BLaER1 treated with 17β-estradiol and CSF1 and Interleukin-3, amounts not matched to agents 10 nM and 100 nM (cell line): ENCODE data around the gene PRUNE2.

Source experiments
- H3K27ac ChIP-seq, 11 experiments: shearing (Covaris generic); formaldehyde crosslinking; 2 replicates each; pipeline ENCODE4 v1.8.1; 2022
- H3K27me3 ChIP-seq, 11 experiments: shearing (Covaris generic); formaldehyde crosslinking; 2 replicates each; pipeline ENCODE4 v1.8.1; 2022
- H3K36me3 ChIP-seq, 11 experiments: shearing (Covaris generic); formaldehyde crosslinking; 2 replicates each; pipeline ENCODE4 v1.8.1; 2022
- H3K4me1 ChIP-seq, 10 experiments: shearing (Covaris generic); formaldehyde crosslinking; 2 replicates each; pipeline ENCODE4 v1.8.1; 2022
- H3K4me2 ChIP-seq, 11 experiments: shearing (Covaris generic); formaldehyde crosslinking; 2 replicates each; pipeline ENCODE4 v1.8.1; 2022
- H3K4me3 ChIP-seq, 10 experiments: shearing (Covaris generic); formaldehyde crosslinking; 2 replicates each; pipeline ENCODE4 v1.8.1; 2022
- H3K9ac ChIP-seq, 11 experiments: shearing (Covaris generic); formaldehyde crosslinking; 2 replicates each; pipeline ENCODE4 v1.8.1; 2022
- H3K9me3 ChIP-seq, 11 experiments: shearing (Covaris generic); formaldehyde crosslinking; replicated peaks in 1 of 11; 2 replicates each; pipeline ENCODE4 v1.8.1; 2022
- H4K20me1 ChIP-seq, 11 experiments: shearing (Covaris generic); formaldehyde crosslinking; 2 replicates each; pipeline ENCODE4 v1.8.1; 2022
- Cebpa-rat ChIP-seq, 11 experiments: shearing (Covaris generic); IDR thresholded peaks; 2 replicates each; pipeline ENCODE4 v1.8.1; 2022

The PRUNE2 gene

DNA sequence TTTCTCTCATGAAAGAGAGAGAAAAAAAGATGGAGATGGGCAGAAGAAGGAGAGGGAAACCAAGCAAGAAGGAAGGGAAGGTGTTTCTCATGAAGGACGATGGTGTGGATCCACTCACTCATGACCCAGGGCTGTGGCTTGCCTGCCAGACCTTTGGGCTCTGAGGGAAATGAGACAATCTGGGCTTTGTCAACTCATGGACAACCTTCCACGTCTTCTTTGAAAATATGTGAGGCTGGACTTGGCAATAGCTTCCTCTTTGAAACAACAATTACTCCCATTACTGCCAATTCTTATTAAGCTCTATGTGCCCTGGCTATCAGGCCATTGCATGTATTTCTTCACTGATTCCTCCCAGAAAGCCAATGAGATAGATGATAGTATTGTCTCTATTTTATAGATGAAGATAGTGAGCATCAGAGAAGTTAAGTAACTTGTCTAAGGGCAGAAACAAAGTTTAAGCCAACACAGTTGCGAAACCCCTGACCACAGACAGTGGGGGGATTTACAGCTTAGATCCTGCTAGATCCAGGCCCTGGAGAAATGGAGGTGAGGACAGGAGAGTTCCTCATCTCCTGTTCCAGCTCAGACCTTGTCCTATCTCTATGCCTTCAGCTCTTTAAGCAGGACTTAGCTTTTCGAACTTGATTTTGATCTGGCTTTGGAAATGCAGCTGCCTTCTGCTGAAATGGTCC is 314.5 kb downstream of the PRUNE2 start:
- H3K4me3 ChIP-seq, result no peak overlapping the region
- H3K9me3 ChIP-seq, result peaks cover 0 to 4% (median 0%) of the 10 kb centered on the region in 11 experiments; a peak in 1 of 22 replicates
- no peaks in the 10 kb centered on the region for H3K27me3 ChIP-seq
- no peaks in the 10 kb centered on the region for H4K20me1 ChIP-seq
- peaks cover 0 to 88% (median 11%) of the 10 kb centered on the region in 10 experiments; a peak in 10 of 20 replicates for H3K4me1 ChIP-seq
- H3K4me2 ChIP-seq, result peak overlapping the region in 5 of 11 experiments; percentile 41 to 74 (median 67); a peak in 12 of 22 replicates
- peak overlapping the region in 2 of 11 experiments; percentile 32 to 46; a peak in 4 of 22 replicates for H3K27ac ChIP-seq
- H3K9ac ChIP-seq, result no peak overlapping the region
- H3K36me3 ChIP-seq, result no peaks in the 10 kb centered on the region
- TF ChIP-seq Cebpa-rat (IDR thresholded peaks at IDR 0.05), result peak in 3 of 11 experiments; percentile 16 to 54 (median 38); a peak in 3 of 22 replicates

DNA sequence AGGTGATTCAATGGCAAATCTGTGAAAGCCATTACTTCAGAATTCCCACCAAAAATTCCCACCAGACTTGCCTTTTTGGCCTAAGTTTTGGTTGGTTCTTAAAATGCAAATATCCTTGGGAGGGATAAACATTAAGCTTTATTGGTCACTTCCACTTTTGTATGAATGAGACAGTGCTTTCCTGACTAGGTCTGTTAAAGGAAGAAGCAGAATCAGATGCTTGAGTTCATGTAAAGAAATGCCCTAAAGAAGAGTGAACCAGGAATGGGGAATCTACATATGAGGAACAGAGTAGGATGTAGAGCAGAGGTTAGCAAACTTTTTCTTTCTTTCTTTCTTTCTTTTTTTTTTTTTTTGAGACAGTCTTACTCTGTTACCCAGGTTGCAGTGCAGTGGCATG is 317.6 kb downstream of the PRUNE2 start:
- Histone ChIP-seq H3K27ac (peak overlapping the region in 4 of 11 experiments; percentile 7 to 34 (median 17); a peak in 3 of 22 replicates), H4K20me1 (no peaks in the 10 kb centered on the region), H3K27me3 (no peaks in the 10 kb centered on the region), H3K4me1 (peaks cover 0 to 87% (median 13%) of the 10 kb centered on the region in 10 experiments; a peak in 10 of 20 replicates), H3K36me3 (no peaks in the 10 kb centered on the region), H3K4me2 (peak overlapping the region in 3 of 11 experiments; percentile 45 to 92 (median 77); a peak in 6 of 22 replicates), H3K4me3 (no peak overlapping the region), H3K9ac (no peak overlapping the region), H3K9me3 (no peaks in the 10 kb centered on the region)
- no peak for TF ChIP-seq Cebpa-rat (IDR thresholded peaks at IDR 0.05)

DNA sequence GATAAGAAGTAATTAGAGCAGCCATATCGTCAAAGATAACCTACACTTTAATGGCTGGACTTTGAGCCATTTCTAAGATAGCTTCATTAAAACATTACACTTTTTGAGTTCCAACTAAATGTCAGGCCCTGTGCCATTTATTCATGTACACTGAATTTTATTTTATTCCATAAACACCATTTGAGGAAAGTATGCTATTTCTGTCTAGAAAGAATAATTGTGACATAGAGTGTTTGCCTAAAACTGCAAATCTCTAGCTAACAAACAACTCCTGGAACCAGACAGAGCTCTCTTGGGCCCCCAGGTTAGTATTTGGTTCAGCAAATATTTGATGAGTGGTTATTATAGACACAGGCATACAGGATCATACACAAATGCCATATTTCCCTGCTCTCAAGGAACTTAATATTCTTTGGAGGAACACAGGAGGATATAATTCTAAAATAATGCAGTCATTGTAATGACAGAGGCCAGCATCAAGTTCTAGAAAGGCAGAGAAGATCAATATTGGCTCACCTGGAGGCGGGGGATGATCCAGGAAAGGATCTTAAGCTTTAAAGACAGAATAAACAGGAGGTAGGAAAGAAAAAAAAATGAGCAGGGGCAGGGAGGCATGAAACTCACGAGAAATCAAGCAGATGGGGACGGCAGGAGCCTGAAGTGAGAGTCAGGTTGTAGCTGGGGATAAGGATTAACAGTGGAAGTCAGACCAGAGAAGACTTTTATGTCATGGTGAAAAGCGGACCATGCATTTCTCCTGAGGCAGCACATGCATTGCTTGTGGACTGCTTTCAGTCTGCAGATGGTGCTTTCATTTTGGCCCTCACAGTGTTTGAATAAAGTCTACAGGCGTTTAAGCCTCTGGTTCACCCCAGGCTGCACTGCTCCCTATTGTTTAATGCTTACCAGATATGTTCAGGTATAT is 319.3 kb downstream of the PRUNE2 start:
- Histone ChIP-seq H3K27ac (peak overlapping the region in 4 of 11 experiments; percentile 55 to 75 (median 65); a peak in 5 of 22 replicates), H4K20me1 (no peaks in the 10 kb centered on the region), H3K9ac (no peak overlapping the region), H3K9me3 (no peaks in the 10 kb centered on the region; a peak in 1 of 22 replicates), H3K36me3 (no peaks in the 10 kb centered on the region), H3K27me3 (no peaks in the 10 kb centered on the region), H3K4me1 (peaks cover 0 to 87% (median 11%) of the 10 kb centered on the region in 10 experiments; a peak in 10 of 20 replicates), H3K4me3 (no peak overlapping the region), H3K4me2 (peak overlapping the region in 4 of 11 experiments; percentile 61 to 92 (median 72); a peak in 5 of 22 replicates)
- TF ChIP-seq Cebpa-rat (IDR thresholded peaks at IDR 0.05), result no peak

DNA sequence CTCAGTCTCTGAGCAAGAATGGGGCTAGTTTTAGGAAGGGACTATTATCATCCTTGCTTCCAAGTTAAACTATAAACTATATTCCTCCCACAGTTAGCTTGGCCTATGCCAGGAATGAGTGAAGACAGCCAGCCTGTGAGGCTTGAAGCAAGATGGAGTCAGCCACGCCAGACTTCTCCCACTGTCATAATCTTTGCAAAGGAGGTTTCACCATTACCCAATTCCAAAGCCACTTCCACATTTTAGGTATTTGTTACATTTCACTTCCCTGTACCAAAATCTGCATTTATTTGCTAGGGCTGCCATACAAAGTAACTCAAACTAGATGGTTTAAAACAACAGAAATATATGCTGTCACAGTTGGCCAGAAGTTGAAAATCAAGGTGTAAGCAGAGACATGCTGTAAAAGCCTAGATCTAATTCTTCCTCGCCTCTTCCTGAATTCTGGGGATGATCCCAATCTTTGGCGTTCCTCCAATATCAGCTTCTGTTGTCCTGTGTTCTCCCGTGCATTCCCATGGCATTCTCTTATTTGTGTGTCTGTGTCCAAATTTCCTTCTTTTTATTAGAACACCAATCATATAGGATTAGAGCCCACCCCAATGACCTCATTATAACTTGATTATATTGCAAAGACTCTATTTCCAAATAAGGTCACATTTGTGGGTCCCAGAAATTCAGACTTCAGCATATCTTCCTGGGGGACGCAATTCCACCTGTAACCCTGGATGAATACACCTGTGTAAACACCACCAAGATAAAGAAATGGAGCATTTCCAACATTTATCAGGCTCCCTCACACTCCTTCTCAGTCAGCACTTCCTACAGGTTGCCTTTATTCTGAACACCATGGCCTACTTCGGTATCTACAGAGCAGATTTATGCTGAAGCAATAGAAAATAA is 320.2 kb downstream of the PRUNE2 start:
- Histone ChIP-seq H3K27me3 (no peaks in the 10 kb centered on the region), H3K4me2 (peak overlapping the region in 6 of 11 experiments; percentile 16 to 92 (median 64); a peak in 12 of 22 replicates), H3K9ac (no peak overlapping the region), H4K20me1 (no peaks in the 10 kb centered on the region), H3K36me3 (no peaks in the 10 kb centered on the region), H3K9me3 (no peaks in the 10 kb centered on the region; a peak in 1 of 22 replicates), H3K4me1 (peaks cover 0 to 86% (median 8%) of the 10 kb centered on the region in 10 experiments; a peak in 12 of 20 replicates), H3K27ac (peak overlapping the region in 6 of 11 experiments; percentile 23 to 75 (median 59); a peak in 10 of 22 replicates), H3K4me3 (no peak overlapping the region)
- TF ChIP-seq Cebpa-rat (IDR thresholded peaks at IDR 0.05), result peak in 4 of 11 experiments; percentile 12 to 74 (median 54); a peak in 4 of 22 replicates

DNA sequence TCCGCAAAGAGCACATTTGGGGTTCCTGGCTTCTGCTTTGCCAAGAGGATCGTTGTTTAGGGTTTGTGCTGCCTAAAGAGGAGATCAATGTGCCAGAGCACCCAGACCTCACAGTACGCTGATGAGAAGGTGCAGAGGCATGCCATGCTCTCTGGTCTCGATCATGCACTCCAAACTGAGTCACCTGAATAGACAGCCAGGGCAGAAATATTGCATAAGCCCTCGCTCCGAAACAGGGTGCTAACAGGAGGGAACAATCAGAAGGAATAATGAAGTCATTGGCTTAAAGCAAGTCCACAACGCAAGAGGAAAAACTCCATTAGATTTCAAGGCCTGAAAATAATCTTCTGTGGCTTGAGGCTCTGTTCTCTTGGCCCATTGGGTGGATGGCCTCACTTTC is 322.7 kb downstream of the PRUNE2 start:
- Histone ChIP-seq H4K20me1 (no peaks in the 10 kb centered on the region), H3K9me3 (peaks cover 0 to 4% (median 0%) of the 10 kb centered on the region in 11 experiments; a peak in 2 of 22 replicates), H3K4me2 (peak overlapping the region in 2 of 11 experiments; percentile 91 to 92; a peak in 2 of 22 replicates), H3K9ac (no peak overlapping the region), H3K27ac (no peak overlapping the region), H3K27me3 (no peaks in the 10 kb centered on the region), H3K4me1 (peaks cover 8 to 100% (median 25%) of the 10 kb centered on the region in 10 experiments; a peak in 16 of 20 replicates), H3K36me3 (no peaks in the 10 kb centered on the region), H3K4me3 (no peak overlapping the region)
- TF ChIP-seq Cebpa-rat (IDR thresholded peaks at IDR 0.05), result no peak

DNA sequence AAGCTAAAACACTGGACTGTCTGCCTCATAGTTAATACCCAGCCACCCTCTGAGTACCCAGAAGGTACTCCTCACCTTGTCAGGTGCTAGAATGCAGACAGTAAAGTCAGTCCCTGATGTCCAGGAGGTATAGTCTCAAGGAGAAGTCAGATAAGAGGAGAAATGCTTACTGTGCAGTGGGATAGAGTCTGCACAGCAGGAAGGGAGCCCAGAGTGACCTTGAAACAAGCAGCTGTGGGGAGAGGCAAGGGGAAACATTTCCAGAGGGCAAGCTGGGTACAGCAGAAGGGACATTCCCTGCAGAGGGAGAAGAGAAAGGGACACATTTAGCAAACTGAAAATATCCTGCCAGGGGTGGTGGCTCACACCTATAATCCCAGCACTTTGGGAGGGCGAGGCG is 324.2 kb downstream of the PRUNE2 start:
- Histone ChIP-seq H3K4me3 (no peak overlapping the region), H3K4me2 (peak overlapping the region in 3 of 11 experiments; percentile 91 to 92 (median 91); a peak in 6 of 22 replicates), H3K4me1 (peaks cover 12 to 100% (median 35%) of the 10 kb centered on the region in 10 experiments; a peak in 16 of 20 replicates), H3K9ac (no peak overlapping the region), H3K9me3 (peaks cover 0 to 12% (median 0%) of the 10 kb centered on the region in 11 experiments; a peak in 4 of 22 replicates), H3K27me3 (no peaks in the 10 kb centered on the region), H3K27ac (no peak overlapping the region), H4K20me1 (no peaks in the 10 kb centered on the region), H3K36me3 (no peaks in the 10 kb centered on the region)
- TF ChIP-seq Cebpa-rat (IDR thresholded peaks at IDR 0.05), result no peak

DNA sequence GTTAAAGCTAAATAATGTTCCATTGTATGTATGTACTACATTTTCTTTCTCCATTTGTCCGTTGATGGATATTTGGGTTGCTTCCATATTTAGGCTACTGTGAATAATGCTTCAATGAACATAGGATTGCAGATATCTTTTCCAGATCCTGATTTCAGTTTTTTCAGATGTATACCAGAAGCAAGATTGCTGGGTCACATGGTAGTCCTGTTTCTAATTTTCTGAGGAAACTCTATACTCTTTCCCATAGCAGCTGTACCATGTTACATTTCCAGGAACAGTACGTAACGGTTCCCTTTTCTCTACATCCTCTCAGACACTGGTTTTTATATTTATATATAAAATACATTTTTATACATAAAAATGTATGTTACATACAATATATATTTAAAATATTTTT is 325.1 kb downstream of the PRUNE2 start:
- Histone ChIP-seq H3K4me1 (peaks cover 12 to 100% (median 43%) of the 10 kb centered on the region in 10 experiments; a peak in 18 of 20 replicates), H3K9ac (no peak overlapping the region), H3K36me3 (no peaks in the 10 kb centered on the region), H3K4me2 (peak overlapping the region in 5 of 11 experiments; percentile 32 to 92 (median 77); a peak in 10 of 22 replicates), H4K20me1 (no peaks in the 10 kb centered on the region), H3K27ac (no peak overlapping the region), H3K9me3 (peaks cover 0 to 12% (median 0%) of the 10 kb centered on the region in 11 experiments; a peak in 4 of 22 replicates), H3K4me3 (no peak overlapping the region), H3K27me3 (no peaks in the 10 kb centered on the region)
- no peak for TF ChIP-seq Cebpa-rat (IDR thresholded peaks at IDR 0.05)
